K562 (cell line): ENCODE results near the gene OR6S1. TPM values are rescaled to one million over a fixed set of nuclear protein-coding genes. Genes with fewer than 3 reads are reported as not detected.
A peak's percentile ranks its signal among the peaks of the same experiment; 100 is the strongest.

Source experiments
- ATAC-seq: fragments of 200-7000 bp; cut with Tn5 transposase; 3 replicates; pipeline ENCODE4 v1.9.1; 2020; ENCODE audit warnings: moderate library complexity
- BruUV-seq: library from RNA; stranded (reverse); fragments of 400-500 nt; replicated peaks from 2 replicates; lab custom pipeline; 2021; lab: Mats Ljungman, UMichigan
- CTCF ChIA-PET: fragments of 300-600 bp; formaldehyde crosslinking; extraction: SDS; loops from one replicate; lab custom pipeline; 2021; ENCODE audit warnings: low intra/inter-chr PET ratio; lab: Yijun Ruan, JAX
- POLR2A ChIA-PET: fragments of 300-600, 350-650 bp; sonication (Branson Sonifier 250); formaldehyde crosslinking; extraction: SDS; loops from one replicate; lab custom pipeline; 2021; ENCODE audit warnings: antibody characterized with exemption, inconsistent platforms; lab: Yijun Ruan, JAX
- DNase-seq, 4 experiments: peaks; one replicate each; pipeline versions ENCODE4 v3.0.0 to v3.0.0-alpha.2; 2011 to 2018; ENCODE audit warnings: low spot score in 3 of 4, mixed read lengths in 3 of 4; ENCODE audit errors: extremely low read depth in 1 of 4
- FAIRE-seq: peaks from 2 replicates; lab custom pipeline; 2011; peaks lifted over from hg19 to GRCh38; lab: Jason Lieb, UNC
- H2AFZ ChIP-seq: 2 replicates; pipeline ENCODE4 v1.6.0; 2011; ENCODE audit warnings: low read depth, low read length, control low read depth, inconsistent platforms
- H3K27ac ChIP-seq: fragments of 200-600 bp; 3 replicates; pipeline ENCODE4 v1.8.0; 2011; ENCODE audit warnings: low read depth, mild to moderate bottlenecking, control low read depth, inconsistent platforms, low read length, moderate library complexity, mixed read lengths; ENCODE audit errors: extremely low read depth
- H3K27me3 ChIP-seq, 2 experiments: fragments of 300-600 bp in 1 of 2; 2 replicates in 1 of 2; 3 replicates in 1 of 2; pipeline versions ENCODE4 v1.6.0 to v1.8.0; 2011; ENCODE audit warnings: inconsistent platforms in 2 of 2, low read length in 2 of 2, mild to moderate bottlenecking in 1 of 2, mixed read lengths in 1 of 2, moderate library complexity in 1 of 2; ENCODE audit not compliant: control insufficient read depth in 2 of 2, insufficient read depth in 2 of 2
- H3K36me3 ChIP-seq: fragments of 300-600 bp; 3 replicates; pipeline ENCODE4 v1.8.0; 2011; ENCODE audit warnings: mild to moderate bottlenecking, low read length, inconsistent platforms; ENCODE audit not compliant: control insufficient read depth, insufficient read depth
- H3K4me1 ChIP-seq, 2 experiments: fragments of 200-600 bp in 1 of 2; replicated peaks in 1 of 2; 2 replicates in 1 of 2; 3 replicates in 1 of 2; pipeline versions ENCODE4 v1.5.1 to v1.8.0; 2011; ENCODE audit warnings: inconsistent platforms in 2 of 2, low read length in 2 of 2, mild to moderate bottlenecking in 1 of 2, mixed read lengths in 1 of 2, moderate library complexity in 1 of 2; ENCODE audit not compliant: control insufficient read depth in 2 of 2, insufficient read depth in 2 of 2
- H3K4me2 ChIP-seq: 2 replicates; pipeline ENCODE4 v1.6.1; 2011; ENCODE audit warnings: low read length, control low read depth, inconsistent platforms, mixed read lengths; ENCODE audit not compliant: insufficient read depth
- H3K4me3 ChIP-seq: fragments of 200-600 bp; sonication (generic), shearing (Covaris generic); 2 replicates; pipeline ENCODE4 v1.5.1; 2016; ENCODE audit warnings: control low read depth, inconsistent platforms
- H3K79me2 ChIP-seq: fragments of 200-600 bp; 3 replicates; pipeline ENCODE4 v1.8.0; 2011; ENCODE audit warnings: low read length, inconsistent platforms; ENCODE audit not compliant: control insufficient read depth, insufficient read depth
- H3K9ac ChIP-seq, 2 experiments: 2 replicates each; pipeline versions ENCODE4 v1.6.0 to v1.6.1; 2011; ENCODE audit warnings: low read depth in 2 of 2, low read length in 2 of 2, control low read depth in 1 of 2, inconsistent platforms in 1 of 2, mild to moderate bottlenecking in 1 of 2, mixed read lengths in 1 of 2; ENCODE audit not compliant: insufficient read depth in 1 of 2
- H3K9me1 ChIP-seq: one replicate; pipeline ENCODE4 v1.6.0; 2011; ENCODE audit warnings: inconsistent platforms, mild to moderate bottlenecking, low read length, moderate library complexity; ENCODE audit not compliant: control insufficient read depth, insufficient read depth
- H3K9me3 ChIP-seq: replicated peaks from 2 replicates; pipeline ENCODE4 v1.5.1; 2011; ENCODE audit warnings: low read depth, low read length, inconsistent platforms; ENCODE audit not compliant: control insufficient read depth, insufficient read depth
- H4K20me1 ChIP-seq: replicated peaks from 2 replicates; pipeline ENCODE4 v1.6.1; 2011; ENCODE audit warnings: low read length, inconsistent platforms, mixed read lengths; ENCODE audit not compliant: control insufficient read depth, insufficient read depth
- DEAF1 ChIP-seq: fragments of 450-650 bp; formaldehyde crosslinking; IDR thresholded peaks from 2 replicates; pipeline ENCODE4 v1.4.0; 2020; ENCODE audit warnings: mild to moderate bottlenecking, moderate library complexity
- FOXK2 ChIP-seq, 2 experiments: fragments of 450-650 bp; IDR thresholded peaks in 1 of 2; conservative IDR thresholded peaks in 1 of 2; 2 replicates each; pipeline ENCODE4 v1.6.1; 2016; ENCODE audit warnings: low read depth in 2 of 2, mild to moderate bottlenecking in 1 of 2
- HDAC1 ChIP-seq, 2 experiments: fragments of 450-650 bp; IDR thresholded peaks; 2 replicates each; pipeline ENCODE4 v1.6.1; 2016 to 2017; ENCODE audit warnings: inconsistent platforms in 1 of 2, mild to moderate bottlenecking in 1 of 2, moderate library complexity in 1 of 2
- ZNF407 ChIP-seq: fragments of 450-650 bp; IDR thresholded peaks from 2 replicates; pipeline ENCODE4 v1.6.1; 2016; ENCODE audit warnings: low read depth
- WGBS: fragments of 100-300 bp; shearing (Covaris generic); methylation state at CpG from one replicate; pipeline ENCODE4 v1.1.6; 2016; ENCODE audit warnings: low coverage, mixed read lengths; ENCODE audit not compliant: insufficient coverage; ENCODE audit errors: missing lambda C conversion rate; 5-methylcytosine and 5-hydroxymethylcytosine counted together
- in situ Hi-C: fragments of 300-500 bp; cut with MboI; formaldehyde crosslinking; loops from 4 replicates; pipeline ENCODE4 v1.15.0; 2018; ENCODE audit warnings: inconsistent platforms, mixed read lengths
- intact Hi-C: fragments of 100-400 bp; cut with micrococcal nuclease; formaldehyde crosslinking; loops from 2 replicates; pipeline ENCODE4 v1.14.2; 2022
- polyA plus RNA-seq, 8 experiments: library from polyadenylated mRNA; depleted of rRNA in 4 of 8; stranded (reverse) in 5 of 8; unstranded in 3 of 8; fragments of >200 nt; fragmentation: Nextera tagmentation in 2 of 8; fragmentation: Illumina TruSeq in 1 of 8; extraction: Ambion mirVana in 2 of 8; extraction: Trizol in 1 of 8; gene quantifications; 2 replicates each; pipeline versions ENCODE4 v1.2.1 to v1.2.3, GENCODE V29; 2011 to 2014; ENCODE audit warnings: inconsistent platforms in 1 of 8, missing spikeins in 1 of 8
- total RNA-seq, 7 experiments: library from RNA; depleted of rRNA in 6 of 7; stranded (reverse); fragments of >200 nt in 6 of 7; fragmentation: Illumina TruSeq in 2 of 7; extraction: Trizol in 2 of 7; gene quantifications; 2 replicates each; pipeline versions ENCODE4 v1.2.1 to v1.2.3, GENCODE V29; 2011 to 2021; ENCODE audit warnings: low replicate concordance in 1 of 7

Gene OR6S1
- total and polyA plus RNA-seq, 9 of the 15 experiments (the other 6 are each of a cell fraction or from before 2014, with no cell fraction given), result not detected

- FAIRE-seq, result peak; percentile 92
- in situ Hi-C loops, result loop anchor here (5.0 kb wide), 2 partner anchors 79 to 161 kb away; no protein-coding TSS in a partner anchor
- TF ChIP-seq FOXK2 (conservative IDR thresholded peaks at IDR 0.05 in 1 of 2, IDR thresholded peaks at IDR 0.05 in 1 of 2; ENCODE audit: low read depth in 2 of 2) (0 out of 4 replicates have a peak, but pooled peaks of 1 of the 2 experiments have one; percentile 52), ZNF407 (no peak), HDAC1 (IDR thresholded peaks at IDR 0.05) (no peak), DEAF1 (peak; percentile 70)
Observed at GRCh38 chr14:20690848-20691640, 49.6 kb upstream of the OR6S1 start.

More at GRCh38 chr14:20690848-20691640, 49.6 kb upstream of the OR6S1 start:
- no peak overlapping the region for H3K27ac ChIP-seq
- H3K27me3 ChIP-seq, result no peaks in the 10 kb centered on the region
- peak; percentile 87 for ATAC-seq
- no peaks in the 10 kb centered on the region for H3K9me1 ChIP-seq
- H3K4me1 ChIP-seq, result no peaks in the 10 kb centered on the region; a peak in 1 of 5 replicates
- H3K9me3 ChIP-seq, result no peaks in the 10 kb centered on the region
- no peak overlapping the region for H3K4me2 ChIP-seq
- H4K20me1 ChIP-seq, result no peaks in the 10 kb centered on the region
- ChIA-PET CTCF (interaction anchor here (0.9 to 3.4 kb wide), 7 partner anchors 8 to 164 kb away, joined by 3 to 49 read pairs (median 4); no protein-coding TSS in a partner anchor), POLR2A (interaction anchor here (0.6 to 1.5 kb wide), 3 partner anchors 17 to 129 kb away, joined by 3 read pairs; no protein-coding TSS in a partner anchor)
- H3K36me3 ChIP-seq, result no peaks in the 10 kb centered on the region
- H3K79me2 ChIP-seq, result no peaks in the 10 kb centered on the region
- DNase-seq, result peak; percentile 41 to 70 (median 52)
- BruUV-seq, result no TSS peak
- H3K9ac ChIP-seq, result no peak overlapping the region
- 15% methylated on average over 9 of the region's 9 CpGs for WGBS
- intact Hi-C loops, result loop anchor here (1.0 to 5.0 kb wide), 2 partner anchors 34 to 82 kb away; no protein-coding TSS in a partner anchor
- H3K4me3 ChIP-seq, result no peak overlapping the region
- H2AFZ ChIP-seq, result peak overlapping the region; percentile 52
